Lower leg skin (tissue), 4 donors: Measurements from ENCODE around the gene P2RX5. TPM values are rescaled to one million over a fixed set of nuclear protein-coding genes. Genes with fewer than 3 reads are reported as not detected.

ENCODE experiments used
- DNase-seq, 2 donors: peaks; one replicate each; pipeline ENCODE4 v3.0.0-alpha.2; 2019; ENCODE audit warnings: low spot score in 2 of 2
- H3K4me3 ChIP-seq: fragments of 200-600 bp; sonication (generic); 2 replicates; pipeline ENCODE4 v1.5.1; 2017; ENCODE audit warnings: mild to moderate bottlenecking, low read depth; ENCODE audit not compliant: poor library complexity, severe bottlenecking
- CTCF ChIP-seq, 3 donors: fragments of 450-650 bp; IDR thresholded peaks; one replicate each; pipeline ENCODE4 v1.5.1; 2016; ENCODE audit warnings: antibody characterized with exemption in 3 of 3, mild to moderate bottlenecking in 3 of 3, moderate library complexity in 2 of 3
- POLR2A ChIP-seq, 2 donors: fragments of 450-650 bp; IDR thresholded peaks; one replicate each; pipeline ENCODE4 v1.6.1; 2016 to 2017; ENCODE audit warnings: antibody characterized with exemption in 2 of 2, mild to moderate bottlenecking in 1 of 2, moderate library complexity in 1 of 2
- WGBS, 2 donors: methylation state at CpG; one replicate each; pipeline ENCODE4 v1.1.5; 2018; 5-methylcytosine and 5-hydroxymethylcytosine counted together
- intact Hi-C: fragments of 100-400 bp; cut with DNase I; formaldehyde crosslinking; loops from one replicate; pipeline ENCODE4 v1.15.0; 2023; ENCODE audit warnings: low total_unique reads
- total RNA-seq, 4 donors: library from RNA; depleted of rRNA; stranded (reverse); fragments of >200 nt; gene quantifications; one replicate each; pipeline ENCODE4 v1.1.0, GENCODE V29; 2016

The P2RX5 gene
- total RNA-seq, result under 1 TPM in 1 of 4 donors, not detected in 3; 0.89 TPM

GRCh38 chr17:3695723-3696411, at the start of gene P2RX5:
Gene P2RX5 (minus strand): TSS chr17:3696155. CDS start chr17:3696005, 150 bp downstream.
- peak in 1 of 2 donors; percentile 81 for DNase-seq
- TF ChIP-seq CTCF (IDR thresholded peaks at IDR 0.05) (no peak), POLR2A (IDR thresholded peaks at IDR 0.05) (no peak)
- peak within 1 kb of the TSS; percentile 29 for H3K4me3 ChIP-seq
- intact Hi-C loops, result no loop called here
- 0% methylated on average over 18 to 61 of the region's 65 CpGs for WGBS, 2 donors

GRCh38 chr17:3745071-3745470, 49.1 kb upstream of the P2RX5 start:
- 72 to 76% methylated on average over 10 of the region's 10 CpGs for WGBS, 2 donors
- TF ChIP-seq CTCF (IDR thresholded peaks at IDR 0.05) (no peak), POLR2A (IDR thresholded peaks at IDR 0.05) (no peak)
- no peak for DNase-seq

GRCh38 chr17:3744014-3744413, 48.1 kb upstream of the P2RX5 start:
- 50 to 61% methylated on average over 3 of the region's 3 CpGs for WGBS, 2 donors
- TF ChIP-seq POLR2A (IDR thresholded peaks at IDR 0.05) (no peak), CTCF (IDR thresholded peaks at IDR 0.05) (no peak)
- intact Hi-C loops, result no loop called here
- H3K4me3 ChIP-seq, result no peak overlapping the region
- no peak for DNase-seq

More at GRCh38 chr17:3745071-3745470, 49.1 kb upstream of the P2RX5 start:
- no peak overlapping the region for H3K4me3 ChIP-seq
- intact Hi-C loops, result no loop called here

- WGBS, 2 donors, result 75 to 89% methylated on average over 14 of the region's 14 CpGs
- TF ChIP-seq CTCF (IDR thresholded peaks at IDR 0.05), result no peak
- TF ChIP-seq POLR2A (IDR thresholded peaks at IDR 0.05), result no peak
- DNase-seq, result no peak
- no peak overlapping the region for H3K4me3 ChIP-seq
- intact Hi-C loops, result no loop called here
These were observed 44.7 kb upstream of the P2RX5 start for GRCh38 chr17:3740611-3741073.

GRCh38 chr17:3739422-3740124, 43.6 kb upstream of the P2RX5 start:
- 77 to 81% methylated on average over 16 of the region's 16 CpGs for whole genome bisulfite sequencing, 2 donors

More at GRCh38 chr17:3739422-3740124, 43.6 kb upstream of the P2RX5 start:
- intact Hi-C loops, result loop anchor here (5.0 kb wide), 1 partner anchor 88 kb away; no protein-coding TSS in a partner anchor
- TF ChIP-seq CTCF (IDR thresholded peaks at IDR 0.05), result no peak
- TF ChIP-seq POLR2A (IDR thresholded peaks at IDR 0.05), result no peak
- DNase-seq, result no peak
- H3K4me3 ChIP-seq, result no peak overlapping the region
